Stimulated activated CD4-positive, alpha-beta T cell treated with anti-CD3 and anti-CD28 coated beads, Interleukin-12 subunit alpha, Interleukin-12 subunit beta, amount 100 ng/mL, for 4 hours (primary cell): ENCODE measurements around the gene COL13A1.

Experiments used
- DNase-seq: peaks from one replicate; pipeline ENCODE4 v3.0.0-alpha.2; 2020

Gene COL13A1

GRCh38 chr10:69847883-69848282, 46.2 kb downstream of the COL13A1 start:
- no peak for DNase-seq

GRCh38 chr10:69848454-69848853, 46.7 kb downstream of the COL13A1 start:
- no peak for DNase-seq

- no peak for DNase-seq
Measured at GRCh38 chr10:69849825-69850224, 48.1 kb downstream of the COL13A1 start.

GRCh38 chr10:69850440-69850839, 48.7 kb downstream of the COL13A1 start:
- no peak for DNase-seq

GRCh38 chr10:69851306-69851705, 49.6 kb downstream of the COL13A1 start:
- no peak for DNase-seq

- no peak for DNase-seq
Measured at GRCh38 chr10:69853064-69853463, 51.4 kb downstream of the COL13A1 start.

GRCh38 chr10:69854511-69855345, 53.0 kb downstream of the COL13A1 start:
- no peak for DNase-seq

- no peak for DNase-seq
Measured at GRCh38 chr10:69855346-69856111, 53.8 kb downstream of the COL13A1 start.

GRCh38 chr10:69856601-69857166, 55.0 kb downstream of the COL13A1 start:
- no peak for DNase-seq

- DNase-seq: no peak
Measured at GRCh38 chr10:69858201-69858600, 56.5 kb downstream of the COL13A1 start.

- DNase-seq: no peak
Measured at GRCh38 chr10:69860271-69860670, 58.6 kb downstream of the COL13A1 start.

- no peak for DNase-seq
Measured at GRCh38 chr10:69861251-69862240, 59.8 kb downstream of the COL13A1 start.

GRCh38 chr10:69862882-69863530, 61.3 kb downstream of the COL13A1 start:
- no peak for DNase-seq

- no peak for DNase-seq
Measured at GRCh38 chr10:69863580-69863979, 61.9 kb downstream of the COL13A1 start.

GRCh38 chr10:69864321-69864720, 62.6 kb downstream of the COL13A1 start:
- no peak for DNase-seq

GRCh38 chr10:69865450-69865849, 63.7 kb downstream of the COL13A1 start:
- no peak for DNase-seq

GRCh38 chr10:69866246-69866687, 64.6 kb downstream of the COL13A1 start:
- no peak for DNase-seq

GRCh38 chr10:69866688-69867461, 65.2 kb downstream of the COL13A1 start:
- no peak for DNase-seq

GRCh38 chr10:69867699-69868558, 66.2 kb downstream of the COL13A1 start:
- no peak for DNase-seq

GRCh38 chr10:69868821-69869220, 67.1 kb downstream of the COL13A1 start:
- no peak for DNase-seq
